Activated T-cell treated with anti-CD3 and anti-CD28 coated beads, Interleukin-2, amount 50 U/mL, for 48 hours (primary cell): ENCODE results near the gene USP27X.

Experiments
- DNase-seq, 2 experiments: peaks; one replicate each; pipeline ENCODE4 v3.0.0-alpha.2; 2020

Gene USP27X

DNA sequence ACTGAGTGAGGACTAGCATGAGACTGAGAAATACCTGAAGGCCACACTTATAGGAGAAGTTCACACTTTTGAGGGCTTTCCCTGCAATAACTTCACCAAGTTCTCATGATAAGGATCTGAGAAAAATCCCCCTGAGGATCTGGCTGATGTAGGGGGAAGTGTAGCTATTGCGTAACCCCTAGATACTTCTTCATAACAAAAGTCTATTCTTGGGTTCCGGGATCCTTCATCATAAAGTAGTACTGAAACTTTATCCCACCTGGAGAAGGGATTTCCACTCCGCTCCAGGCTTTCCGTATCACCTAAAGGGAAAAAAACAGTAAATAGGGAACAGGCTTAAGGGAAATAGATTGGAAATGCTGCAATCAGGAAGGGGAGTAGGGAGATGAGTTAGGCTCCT lies 13.3 kb downstream of the USP27X start:
- DNase-seq, result no peak

DNA sequence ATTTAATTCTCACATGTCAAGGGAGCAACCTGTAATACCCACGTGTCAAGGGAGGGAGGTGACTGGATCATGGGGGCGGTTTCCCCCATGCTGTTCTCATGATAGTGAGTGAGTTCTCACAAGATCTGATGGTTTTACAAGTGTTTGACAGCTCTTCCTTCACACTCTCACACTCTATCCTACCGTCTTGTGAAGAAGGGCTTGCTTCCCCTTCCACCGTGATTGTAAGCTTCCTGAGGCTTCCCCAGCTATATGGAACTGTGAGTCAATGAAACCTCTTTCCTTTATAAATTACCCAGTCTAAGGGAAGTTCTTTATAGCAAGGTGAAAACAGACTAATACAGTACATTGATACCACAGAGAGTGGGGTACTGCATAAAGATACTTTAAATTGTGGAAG lies 17.7 kb downstream of the USP27X start:
- DNase-seq, result no peak

DNA sequence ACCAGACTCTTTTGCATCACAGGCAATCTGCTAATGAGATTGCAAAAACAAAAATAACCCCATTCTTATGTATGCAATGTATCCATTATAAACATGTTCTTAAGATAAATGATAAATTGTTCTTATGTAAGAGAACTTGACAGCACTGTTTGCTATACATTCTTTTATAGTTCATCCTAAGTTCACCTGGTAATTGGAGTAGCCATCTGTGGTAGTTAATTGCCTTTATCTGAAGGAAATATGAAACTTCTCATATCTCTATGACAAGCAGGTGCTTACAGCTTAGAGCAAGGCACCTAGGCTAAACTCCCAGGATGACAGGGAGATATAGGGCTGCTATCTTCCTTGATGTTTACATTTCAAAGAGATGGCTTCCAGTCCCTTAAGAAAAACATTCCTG lies 21.8 kb downstream of the USP27X start:
- DNase-seq, result no peak

DNA sequence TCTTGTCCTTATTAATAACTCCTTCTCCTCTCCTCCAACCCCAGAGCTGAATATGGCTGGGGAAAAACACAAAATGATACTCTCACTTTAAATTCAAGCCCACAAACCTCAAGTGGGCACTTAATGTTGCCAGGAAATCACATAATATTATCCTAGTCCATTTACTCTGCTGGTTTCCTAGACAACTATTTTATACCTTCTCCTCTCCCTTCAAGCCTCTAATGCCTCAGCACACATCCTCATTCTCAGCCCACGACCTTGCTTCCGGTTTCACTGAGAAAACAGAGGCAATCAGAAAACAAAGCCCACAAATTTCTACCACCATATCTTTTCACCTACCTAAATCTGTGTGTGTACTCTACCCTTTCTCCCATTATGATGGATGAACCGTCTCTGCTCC lies 31.1 kb downstream of the USP27X start:
- no peak for DNase-seq

DNA sequence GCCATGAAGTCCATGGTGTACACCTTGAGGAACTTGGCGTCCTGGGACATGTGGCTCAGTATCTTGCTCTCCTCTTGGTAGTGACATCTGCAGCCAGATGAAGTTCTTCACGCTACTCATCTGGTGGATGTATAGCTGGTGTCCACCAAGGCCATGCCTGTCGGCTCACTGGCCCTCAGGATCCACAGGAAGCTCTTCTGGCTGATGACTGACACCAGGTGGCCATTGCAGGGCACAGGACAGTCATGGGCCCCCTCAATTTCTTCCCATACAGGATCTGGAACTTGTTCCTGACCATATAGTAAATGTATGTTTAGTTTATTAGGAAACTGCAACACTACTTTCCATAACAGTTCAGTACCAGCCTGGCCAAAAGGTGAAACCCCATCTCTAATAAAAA lies 32.8 kb downstream of the USP27X start:
- DNase-seq, result no peak

- no peak for DNase-seq
These were observed 33.6 kb downstream of the USP27X start for GRCh38 chrX:49912861-49913260.

DNA sequence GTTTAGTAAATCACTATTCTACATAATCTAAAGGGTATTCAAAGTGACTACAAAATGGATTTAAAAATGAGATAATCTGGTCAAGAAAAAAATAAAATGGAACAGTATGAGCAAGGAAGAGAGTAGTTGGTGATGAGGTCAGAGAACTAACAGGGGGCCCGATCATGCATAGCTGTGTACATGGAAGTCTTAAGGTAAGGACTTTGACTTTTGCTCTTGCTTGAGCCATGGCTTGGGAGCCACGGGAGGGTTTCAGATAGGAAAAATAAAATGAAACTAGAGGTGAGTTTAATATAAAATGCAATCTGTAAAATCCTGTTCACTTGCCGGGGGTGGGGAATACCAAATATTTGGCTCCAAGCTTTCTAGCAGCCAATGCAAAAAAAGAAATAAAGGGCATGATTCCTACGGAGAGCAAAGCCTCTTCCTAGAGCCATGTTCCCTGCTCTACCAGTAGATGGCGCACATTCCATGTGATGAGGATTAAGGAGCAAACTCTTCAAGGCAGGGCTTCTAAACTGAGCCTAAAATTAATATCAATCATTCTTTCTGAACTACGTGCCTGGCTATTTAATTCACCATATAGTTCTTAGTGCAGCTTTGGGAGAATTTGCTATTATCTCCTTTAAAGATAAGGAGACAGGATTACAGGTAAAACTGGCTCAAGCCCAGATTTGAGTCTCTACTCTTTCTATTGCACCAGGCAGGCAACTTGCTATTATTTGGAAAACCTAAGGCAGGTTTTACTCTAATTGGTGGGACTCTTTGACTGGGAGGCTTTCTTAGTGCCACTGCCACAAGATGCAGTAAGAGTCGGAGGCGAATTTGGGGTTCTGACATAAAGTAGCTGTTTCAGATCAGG lies 36.3 kb downstream of the USP27X start:
- DNase-seq, result peak; percentile 32 to 35

DNA sequence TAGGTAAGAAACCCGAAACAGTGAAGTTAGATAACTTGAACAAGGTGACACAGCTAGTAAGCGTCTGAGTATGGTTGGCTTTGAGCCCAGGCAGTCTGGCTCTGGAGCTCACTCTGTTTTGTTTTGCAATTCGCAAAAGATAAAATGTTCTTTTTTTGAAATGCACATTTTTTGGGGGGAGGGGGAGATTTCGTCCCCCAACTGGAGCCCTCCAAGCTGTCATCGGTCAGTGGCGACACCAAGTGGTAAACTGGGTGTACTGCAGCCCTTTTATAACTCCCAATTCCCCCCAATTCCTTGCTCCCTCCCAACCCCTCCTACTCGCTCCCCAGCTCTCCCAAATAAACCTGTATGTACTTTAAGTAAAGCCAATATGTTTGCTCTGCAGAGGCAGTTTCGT lies 40.3 kb downstream of the USP27X start:
- DNase-seq, result peak; percentile 44 to 48

DNA sequence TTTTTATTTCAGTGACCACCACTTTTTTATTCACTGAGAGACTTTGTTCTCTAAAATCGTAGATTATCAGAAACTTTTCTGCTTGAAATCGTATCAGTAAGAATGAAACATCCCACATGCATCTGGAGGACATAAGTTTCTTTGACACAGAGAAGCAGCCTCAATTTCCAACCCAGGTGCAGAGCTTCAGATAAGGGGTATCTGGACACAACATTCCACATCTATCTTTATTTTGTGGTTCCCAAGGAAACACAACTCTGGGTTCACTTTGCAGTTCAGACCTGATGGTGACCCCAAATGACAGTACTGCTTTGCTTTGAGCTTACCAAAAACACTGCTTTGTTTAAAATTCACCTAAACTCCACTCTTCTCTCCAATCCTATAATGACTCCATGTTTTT lies 41.8 kb downstream of the USP27X start:
- DNase-seq, result no peak

DNA sequence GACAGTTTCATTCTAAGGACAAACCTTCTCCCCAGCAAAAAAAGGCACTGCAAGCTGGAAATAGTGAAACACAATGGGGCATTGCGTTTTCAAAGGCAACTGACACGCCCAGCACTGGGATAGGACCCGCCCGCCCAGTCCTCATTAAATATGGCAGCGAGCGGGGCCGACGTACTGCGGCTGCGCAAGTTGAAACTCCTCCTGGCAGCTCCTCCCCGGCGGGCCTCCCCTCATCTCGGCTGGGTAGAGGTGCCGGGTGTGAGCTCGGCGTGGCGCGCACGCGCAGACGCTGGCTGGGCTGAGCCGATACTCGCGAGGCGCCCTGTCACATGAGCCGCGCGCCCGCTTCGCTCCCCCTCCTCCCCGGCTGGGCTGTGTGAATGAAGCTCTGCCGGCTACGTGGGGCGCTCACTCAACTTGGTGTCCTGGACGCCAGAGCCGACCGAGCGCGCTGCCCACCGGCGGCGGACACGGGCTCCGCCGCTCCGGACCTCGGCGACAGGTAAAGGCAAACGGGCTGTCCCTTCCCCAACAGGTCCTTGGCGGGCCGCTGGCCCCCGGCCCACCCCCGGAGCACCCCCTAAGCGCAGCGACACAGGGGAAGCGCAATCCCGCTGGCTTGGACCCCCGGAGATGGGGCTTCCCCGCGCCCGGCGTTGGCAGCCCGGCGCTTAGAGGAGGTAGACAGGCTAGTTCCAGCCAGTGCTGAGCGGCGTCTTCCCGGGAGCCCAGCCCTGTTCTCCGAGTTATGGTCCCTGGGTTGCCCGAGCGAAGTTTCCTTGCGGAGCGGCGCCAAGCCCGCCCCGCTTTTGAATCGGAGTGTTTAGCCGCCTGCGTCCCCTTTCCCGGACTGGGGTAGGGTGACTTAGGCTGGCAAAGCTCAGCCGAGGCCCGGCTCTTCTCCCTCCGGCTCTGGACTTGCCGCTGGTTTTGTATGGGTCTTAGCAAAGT lies 43.3 kb downstream of the USP27X start, which contains the start of gene CLCN5:
TSS of gene CLCN5 (plus strand) at position 306 of the 951 bp plus-strand sequence. CDS start 2,703 bp downstream, outside the sequence.
- peak; percentile 89 to 93 for DNase-seq

- no peak for DNase-seq
These were observed 45.9 kb downstream of the USP27X start for GRCh38 chrX:49925176-49925575.

DNA sequence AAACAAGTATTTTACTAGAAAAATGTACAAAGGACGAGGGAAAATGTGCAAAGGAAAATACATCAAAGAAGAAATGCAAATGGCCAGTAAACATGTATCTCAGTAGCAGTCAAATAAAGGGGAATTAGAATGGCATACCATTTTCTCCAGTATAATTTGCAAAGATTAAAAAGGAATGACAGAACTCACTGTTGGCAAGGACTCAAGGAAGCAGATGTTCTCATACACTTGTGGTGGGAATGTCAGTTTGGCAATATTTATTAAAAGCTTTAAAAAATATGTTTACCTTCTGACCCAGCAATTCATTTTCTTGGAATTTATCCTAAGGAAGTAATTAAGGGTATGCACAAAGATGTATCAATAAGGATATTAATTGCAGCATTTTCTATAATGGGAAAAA lies 50.8 kb downstream of the USP27X start:
- DNase-seq, result no peak
